SK-N-SH treated with all-trans-retinoic acid at 6 μM for 48 hours (cell line): ENCODE results near the gene VPS25.
A peak's percentile ranks its signal among the peaks of the same experiment; 100 is the strongest.

Experiments used
- ATAC-seq: fragments of 200-7000 bp; cut with Tn5 transposase; 3 replicates; pipeline ENCODE4 v1.9.1; 2020; ENCODE audit warnings: mild to moderate bottlenecking, moderate library complexity
- ARNTL ChIP-seq: fragments of 450-650 bp; formaldehyde crosslinking; IDR thresholded peaks from 2 replicates; pipeline ENCODE4 v1.5.0; 2020; ENCODE audit warnings: low read depth, mild to moderate bottlenecking, moderate library complexity, borderline replicate concordance
- BACH2 ChIP-seq: fragments of 250-450 bp; sonication (Bioruptor Pico); IDR thresholded peaks from 2 replicates; pipeline ENCODE4 v1.9.0; 2021; ENCODE audit warnings: mild to moderate bottlenecking, borderline replicate concordance
- ESRRG ChIP-seq: fragments of 250-450 bp; sonication (Bioruptor Pico); IDR thresholded peaks from 2 replicates; pipeline ENCODE4 v1.6.1; 2021; ENCODE audit warnings: mild to moderate bottlenecking
- GLIS3 ChIP-seq: fragments of 250-450 bp; sonication (Bioruptor Pico); IDR thresholded peaks from 2 replicates; pipeline ENCODE4 v1.5.0; 2020; ENCODE audit warnings: mild to moderate bottlenecking, moderate library complexity
- ISL1 ChIP-seq: fragments of 250-450 bp; sonication (Bioruptor Pico); IDR thresholded peaks from 2 replicates; pipeline ENCODE4 v2.1.2; 2022; ENCODE audit warnings: mild to moderate bottlenecking, moderate library complexity
- OSR1 ChIP-seq: fragments of 250-450 bp; sonication (Bioruptor Pico); IDR thresholded peaks from 2 replicates; pipeline ENCODE4 v1.8.0; 2022; ENCODE audit warnings: moderate library complexity, mild to moderate bottlenecking, inconsistent platforms
- PPARA ChIP-seq: fragments of 250-450 bp; sonication (Bioruptor Pico); IDR thresholded peaks from 2 replicates; pipeline ENCODE4 v1.5.0; 2020; ENCODE audit warnings: mild to moderate bottlenecking, borderline replicate concordance
- RARB ChIP-seq: fragments of 250-450 bp; sonication (Bioruptor Pico); IDR thresholded peaks from 2 replicates; pipeline ENCODE4 v1.8.0; 2021; ENCODE audit warnings: mild to moderate bottlenecking, moderate library complexity
- SNAI2 ChIP-seq: fragments of 250-450 bp; sonication (Bioruptor Pico); IDR thresholded peaks from 2 replicates; pipeline ENCODE4 v1.5.0; 2020; ENCODE audit warnings: mild to moderate bottlenecking, moderate library complexity
- TOX ChIP-seq: fragments of 250-450 bp; sonication (Bioruptor Pico); IDR thresholded peaks from 2 replicates; pipeline ENCODE4 v1.8.0; 2021; ENCODE audit warnings: mild to moderate bottlenecking, moderate library complexity, borderline replicate concordance
- ZFP3 ChIP-seq: fragments of 250-450 bp; sonication (Bioruptor Pico); IDR thresholded peaks from 2 replicates; pipeline ENCODE4 v1.5.0; 2020; ENCODE audit warnings: mild to moderate bottlenecking, moderate library complexity
- ZFP30 ChIP-seq: fragments of 450-650 bp; formaldehyde crosslinking; IDR thresholded peaks from 2 replicates; pipeline ENCODE4 v1.5.0; 2022; ENCODE audit warnings: mild to moderate bottlenecking, moderate library complexity
- ZNF565 ChIP-seq: fragments of 450-650 bp; formaldehyde crosslinking; conservative IDR thresholded peaks from 2 replicates; pipeline ENCODE4 v1.5.0; 2020; ENCODE audit warnings: low read depth, mild to moderate bottlenecking, moderate library complexity
- ZNF8 ChIP-seq: fragments of 450-650 bp; formaldehyde crosslinking; IDR thresholded peaks from 2 replicates; pipeline ENCODE4 v1.5.0; 2020; ENCODE audit warnings: mild to moderate bottlenecking, moderate library complexity
- TF ChIP-seq, protein P1 (sequence below): fragments of 250-450 bp; sonication (Bioruptor Pico); IDR thresholded peaks from 2 replicates; pipeline ENCODE4 v1.5.1; 2020; ENCODE audit warnings: low read depth, mild to moderate bottlenecking, moderate library complexity
- TF ChIP-seq, protein P2 (sequence below): fragments of 250-450 bp; sonication (Bioruptor Pico); IDR thresholded peaks from 2 replicates; pipeline ENCODE4 v1.5.0; 2020; ENCODE audit warnings: mild to moderate bottlenecking, moderate library complexity
- TF ChIP-seq, protein P3 (sequence below): fragments of 250-450 bp; sonication (Bioruptor Pico); IDR thresholded peaks from 2 replicates; pipeline ENCODE4 v1.5.1; 2021; ENCODE audit warnings: mild to moderate bottlenecking, moderate library complexity
- TF ChIP-seq, protein P4 (sequence below): fragments of 250-450 bp; sonication (Bioruptor Pico); IDR thresholded peaks from 2 replicates; pipeline ENCODE4 v1.8.0; 2021; ENCODE audit warnings: low read depth, mild to moderate bottlenecking, moderate library complexity, borderline replicate concordance

The VPS25 gene

DNA sequence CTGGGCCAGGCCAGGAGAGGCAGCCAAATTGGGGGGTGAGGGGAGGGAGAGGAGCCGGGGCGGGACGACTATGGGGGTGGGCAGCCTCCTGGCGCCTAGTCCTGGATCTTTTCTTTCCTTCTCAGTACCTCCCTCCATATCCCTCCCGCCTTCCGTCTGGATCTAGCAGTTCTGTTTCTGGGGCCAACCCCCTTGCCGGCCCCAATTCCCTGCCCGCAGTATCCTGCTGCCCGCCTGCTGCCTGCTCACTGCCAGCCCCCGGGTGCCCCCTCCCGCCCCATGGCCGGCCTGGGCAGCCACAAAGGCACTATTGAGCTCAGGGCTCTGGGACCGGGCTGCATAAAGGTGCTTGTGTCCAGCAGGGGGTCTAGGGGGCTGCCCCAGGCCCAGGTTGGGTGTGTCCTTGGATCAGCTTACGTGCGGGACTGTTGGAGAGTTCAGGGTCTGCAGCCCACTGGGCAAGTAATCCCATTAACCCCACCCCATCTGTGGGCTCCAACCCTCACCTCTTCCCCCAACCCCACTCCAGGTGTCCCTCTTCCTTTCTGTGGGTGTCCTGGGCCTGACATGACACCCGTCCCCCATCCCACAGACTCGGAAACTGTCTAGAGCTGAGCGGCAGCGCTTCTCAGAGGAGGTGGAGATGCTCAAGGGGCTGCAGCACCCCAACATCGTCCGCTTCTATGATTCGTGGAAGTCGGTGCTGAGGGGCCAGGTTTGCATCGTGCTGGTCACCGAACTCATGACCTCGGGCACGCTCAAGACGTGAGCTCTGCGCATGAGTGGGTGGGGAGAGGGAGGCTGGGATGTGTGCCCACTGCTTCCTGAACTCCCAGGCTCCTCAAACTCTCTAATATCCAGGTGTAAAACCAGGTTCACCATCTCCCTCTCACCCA lies 9.2 kb downstream of the VPS25 start:
- peak; percentile 32 for ATAC-seq
- TF ChIP-seq ZNF8 (CRISPR knock-in tag) (no peak), ZNF565 (CRISPR knock-in tag) (no peak), ZFP30 (CRISPR knock-in tag) (no peak), TOX (CRISPR knock-in tag) (no peak), OSR1 (no peak), BACH2 (CRISPR knock-in tag) (no peak), ESRRG (CRISPR knock-in tag) (no peak), ISL1 (CRISPR knock-in tag) (no peak), ARNTL (no peak), RARB (no peak), ZFP3 (CRISPR knock-in tag) (no peak)
- TF ChIP-seq, protein P1, sequence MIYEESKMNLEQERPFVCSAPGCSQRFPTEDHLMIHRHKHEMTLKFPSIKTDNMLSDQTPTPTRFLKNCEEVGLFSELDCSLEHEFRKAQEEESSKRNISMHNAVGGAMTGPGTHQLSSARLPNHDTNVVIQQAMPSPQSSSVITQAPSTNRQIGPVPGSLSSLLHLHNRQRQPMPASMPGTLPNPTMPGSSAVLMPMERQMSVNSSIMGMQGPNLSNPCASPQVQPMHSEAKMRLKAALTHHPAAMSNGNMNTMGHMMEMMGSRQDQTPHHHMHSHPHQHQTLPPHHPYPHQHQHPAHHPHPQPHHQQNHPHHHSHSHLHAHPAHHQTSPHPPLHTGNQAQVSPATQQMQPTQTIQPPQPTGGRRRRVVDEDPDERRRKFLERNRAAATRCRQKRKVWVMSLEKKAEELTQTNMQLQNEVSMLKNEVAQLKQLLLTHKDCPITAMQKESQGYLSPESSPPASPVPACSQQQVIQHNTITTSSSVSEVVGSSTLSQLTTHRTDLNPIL, result no peak
- TF ChIP-seq, protein P2, sequence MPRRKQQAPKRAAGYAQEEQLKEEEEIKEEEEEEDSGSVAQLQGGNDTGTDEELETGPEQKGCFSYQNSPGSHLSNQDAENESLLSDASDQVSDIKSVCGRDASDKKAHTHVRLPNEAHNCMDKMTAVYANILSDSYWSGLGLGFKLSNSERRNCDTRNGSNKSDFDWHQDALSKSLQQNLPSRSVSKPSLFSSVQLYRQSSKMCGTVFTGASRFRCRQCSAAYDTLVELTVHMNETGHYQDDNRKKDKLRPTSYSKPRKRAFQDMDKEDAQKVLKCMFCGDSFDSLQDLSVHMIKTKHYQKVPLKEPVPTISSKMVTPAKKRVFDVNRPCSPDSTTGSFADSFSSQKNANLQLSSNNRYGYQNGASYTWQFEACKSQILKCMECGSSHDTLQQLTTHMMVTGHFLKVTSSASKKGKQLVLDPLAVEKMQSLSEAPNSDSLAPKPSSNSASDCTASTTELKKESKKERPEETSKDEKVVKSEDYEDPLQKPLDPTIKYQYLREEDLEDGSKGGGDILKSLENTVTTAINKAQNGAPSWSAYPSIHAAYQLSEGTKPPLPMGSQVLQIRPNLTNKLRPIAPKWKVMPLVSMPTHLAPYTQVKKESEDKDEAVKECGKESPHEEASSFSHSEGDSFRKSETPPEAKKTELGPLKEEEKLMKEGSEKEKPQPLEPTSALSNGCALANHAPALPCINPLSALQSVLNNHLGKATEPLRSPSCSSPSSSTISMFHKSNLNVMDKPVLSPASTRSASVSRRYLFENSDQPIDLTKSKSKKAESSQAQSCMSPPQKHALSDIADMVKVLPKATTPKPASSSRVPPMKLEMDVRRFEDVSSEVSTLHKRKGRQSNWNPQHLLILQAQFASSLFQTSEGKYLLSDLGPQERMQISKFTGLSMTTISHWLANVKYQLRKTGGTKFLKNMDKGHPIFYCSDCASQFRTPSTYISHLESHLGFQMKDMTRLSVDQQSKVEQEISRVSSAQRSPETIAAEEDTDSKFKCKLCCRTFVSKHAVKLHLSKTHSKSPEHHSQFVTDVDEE (CRISPR knock-in tag), result no peak
- TF ChIP-seq, protein P3, sequence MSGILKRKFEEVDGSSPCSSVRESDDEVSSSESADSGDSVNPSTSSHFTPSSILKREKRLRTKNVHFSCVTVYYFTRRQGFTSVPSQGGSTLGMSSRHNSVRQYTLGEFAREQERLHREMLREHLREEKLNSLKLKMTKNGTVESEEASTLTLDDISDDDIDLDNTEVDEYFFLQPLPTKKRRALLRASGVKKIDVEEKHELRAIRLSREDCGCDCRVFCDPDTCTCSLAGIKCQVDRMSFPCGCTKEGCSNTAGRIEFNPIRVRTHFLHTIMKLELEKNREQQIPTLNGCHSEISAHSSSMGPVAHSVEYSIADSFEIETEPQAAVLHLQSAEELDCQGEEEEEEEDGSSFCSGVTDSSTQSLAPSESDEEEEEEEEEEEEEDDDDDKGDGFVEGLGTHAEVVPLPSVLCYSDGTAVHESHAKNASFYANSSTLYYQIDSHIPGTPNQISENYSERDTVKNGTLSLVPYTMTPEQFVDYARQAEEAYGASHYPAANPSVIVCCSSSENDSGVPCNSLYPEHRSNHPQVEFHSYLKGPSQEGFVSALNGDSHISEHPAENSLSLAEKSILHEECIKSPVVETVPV (CRISPR knock-in tag), result no peak

DNA sequence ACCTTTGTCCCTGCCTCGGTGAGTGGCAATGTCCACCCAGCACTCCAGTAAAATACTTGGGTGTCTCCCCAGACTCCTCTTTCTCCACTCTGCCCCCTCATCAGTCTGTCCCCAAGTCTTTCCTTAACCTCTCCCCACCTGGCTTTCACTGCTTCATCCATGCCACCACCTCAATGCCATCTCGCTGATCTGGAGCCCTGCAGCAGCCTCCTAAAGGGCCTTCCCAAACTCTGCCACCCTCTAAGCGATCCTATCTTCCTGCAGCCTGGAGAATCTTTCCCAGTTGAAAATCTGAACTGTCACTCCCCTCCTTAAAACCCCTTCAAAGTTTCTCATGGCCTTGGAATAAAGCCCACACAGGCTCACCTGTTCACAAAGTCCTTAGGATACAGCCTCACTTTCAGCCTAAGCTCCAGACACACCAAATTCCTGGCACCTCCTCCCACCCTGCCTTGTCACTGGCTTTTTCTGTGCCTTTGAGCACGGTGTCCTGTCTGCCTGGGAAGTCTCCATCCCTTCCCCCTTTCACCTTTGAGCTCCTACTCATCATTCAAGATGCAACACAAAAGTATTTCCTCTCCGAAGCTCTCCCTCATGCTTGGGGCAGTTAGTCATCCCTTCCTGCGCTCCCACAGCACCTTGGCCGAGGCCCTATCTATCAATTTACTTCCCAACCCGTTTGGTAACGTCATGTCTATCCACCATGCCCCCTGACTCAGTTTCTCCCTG lies 10.0 kb downstream of the VPS25 start:
- peak; percentile 17; the same call in 2 of the 3 replicates for ATAC-seq
- TF ChIP-seq, protein P3 (CRISPR knock-in tag), result no peak
- no peak for TF ChIP-seq BACH2 (CRISPR knock-in tag)
- TF ChIP-seq ZFP3 (CRISPR knock-in tag), result peak; percentile 88

DNA sequence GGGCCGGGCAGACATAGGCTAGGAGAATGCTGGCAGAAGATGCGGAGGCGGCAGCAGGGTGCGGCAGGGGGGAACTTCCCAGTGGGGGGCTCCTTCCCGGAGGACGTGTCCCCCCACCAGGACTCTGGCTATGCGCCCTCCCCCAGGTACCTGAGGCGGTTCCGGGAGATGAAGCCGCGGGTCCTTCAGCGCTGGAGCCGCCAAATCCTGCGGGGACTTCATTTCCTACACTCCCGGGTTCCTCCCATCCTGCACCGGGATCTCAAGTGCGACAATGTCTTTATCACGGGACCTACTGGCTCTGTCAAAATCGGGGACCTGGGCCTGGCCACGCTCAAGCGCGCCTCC lies 10.5 kb downstream of the VPS25 start:
- TF ChIP-seq TOX (CRISPR knock-in tag) (no peak), ZFP3 (CRISPR knock-in tag) (0 out of 2 replicates have a peak, but pooled peaks have one; percentile 23)
- ATAC-seq, result no peak

DNA sequence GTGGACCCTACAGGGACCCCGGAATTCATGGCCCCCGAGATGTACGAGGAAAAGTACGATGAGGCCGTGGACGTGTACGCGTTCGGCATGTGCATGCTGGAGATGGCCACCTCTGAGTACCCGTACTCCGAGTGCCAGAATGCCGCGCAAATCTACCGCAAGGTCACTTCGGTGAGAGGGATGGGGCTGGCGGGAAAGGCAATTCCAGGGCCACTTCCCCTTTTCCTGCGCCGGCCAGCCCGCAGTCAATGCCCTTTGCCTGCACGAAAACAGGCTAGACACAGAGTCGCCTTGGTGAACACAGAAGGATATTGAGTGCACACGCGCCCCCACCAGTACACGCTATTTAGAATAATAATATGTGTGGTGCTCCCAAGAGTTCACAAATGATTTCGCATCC lies 11.2 kb downstream of the VPS25 start:
- no peak for ATAC-seq

More for the DNA sequence above, 11.2 kb downstream of the VPS25 start:
- TF ChIP-seq SNAI2 (CRISPR knock-in tag) (no peak), ISL1 (CRISPR knock-in tag) (no peak), TOX (CRISPR knock-in tag) (no peak), GLIS3 (no peak), ARNTL (no peak), PPARA (CRISPR knock-in tag) (no peak), ESRRG (CRISPR knock-in tag) (no peak), ZNF565 (CRISPR knock-in tag) (no peak), BACH2 (CRISPR knock-in tag) (no peak), ZFP30 (CRISPR knock-in tag) (no peak)
- TF ChIP-seq, protein P2 (CRISPR knock-in tag), result no peak
- TF ChIP-seq, protein P3 (CRISPR knock-in tag), result no peak
- TF ChIP-seq, protein P4, sequence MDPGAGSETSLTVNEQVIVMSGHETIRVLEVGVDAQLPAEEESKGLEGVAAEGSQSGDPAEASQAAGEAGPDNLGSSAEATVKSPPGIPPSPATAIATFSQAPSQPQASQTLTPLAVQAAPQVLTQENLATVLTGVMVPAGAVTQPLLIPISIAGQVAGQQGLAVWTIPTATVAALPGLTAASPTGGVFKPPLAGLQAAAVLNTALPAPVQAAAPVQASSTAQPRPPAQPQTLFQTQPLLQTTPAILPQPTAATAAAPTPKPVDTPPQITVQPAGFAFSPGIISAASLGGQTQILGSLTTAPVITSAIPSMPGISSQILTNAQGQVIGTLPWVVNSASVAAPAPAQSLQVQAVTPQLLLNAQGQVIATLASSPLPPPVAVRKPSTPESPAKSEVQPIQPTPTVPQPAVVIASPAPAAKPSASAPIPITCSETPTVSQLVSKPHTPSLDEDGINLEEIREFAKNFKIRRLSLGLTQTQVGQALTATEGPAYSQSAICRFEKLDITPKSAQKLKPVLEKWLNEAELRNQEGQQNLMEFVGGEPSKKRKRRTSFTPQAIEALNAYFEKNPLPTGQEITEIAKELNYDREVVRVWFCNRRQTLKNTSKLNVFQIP (CRISPR knock-in tag), result no peak
